Liver (tissue), 9 donors: ENCODE results near the gene DAGLA. TPM values are rescaled to one million over a fixed set of nuclear protein-coding genes. Genes with fewer than 3 reads are reported as not detected.

Source experiments
- DNase-seq: peaks from one replicate; pipeline ENCODE4 v3.0.0-alpha.2; 2017; ENCODE audit warnings: low spot score
- H3K27ac ChIP-seq, 2 donors: one replicate each; pipeline ENCODE4 v1.7.0; 2013; ENCODE audit warnings: inconsistent platforms in 2 of 2, low read length in 2 of 2, control low read depth in 1 of 2, low read depth in 1 of 2, mild to moderate bottlenecking in 1 of 2
- H3K27me3 ChIP-seq, 4 donors: one replicate each; pipeline versions ENCODE4 v1.6.1 to v1.7.0; 2013; ENCODE audit warnings: low read length in 3 of 4, inconsistent platforms in 1 of 4, mild to moderate bottlenecking in 1 of 4, moderate library complexity in 1 of 4; ENCODE audit not compliant: control insufficient read depth in 4 of 4, insufficient read depth in 4 of 4
- H3K36me3 ChIP-seq, 4 donors: one replicate each; pipeline versions ENCODE4 v1.6.1 to v1.7.0; 2013; ENCODE audit warnings: low read length in 3 of 4, mild to moderate bottlenecking in 3 of 4, low read depth in 1 of 4, moderate library complexity in 1 of 4; ENCODE audit not compliant: control insufficient read depth in 4 of 4, insufficient read depth in 3 of 4
- H3K4me1 ChIP-seq, 4 donors: one replicate each; pipeline versions ENCODE4 v1.6.1 to v1.7.0; 2013; ENCODE audit warnings: low read length in 3 of 4, mild to moderate bottlenecking in 3 of 4, moderate library complexity in 1 of 4; ENCODE audit not compliant: control insufficient read depth in 4 of 4, insufficient read depth in 4 of 4
- H3K4me3 ChIP-seq, 3 donors: one replicate each; pipeline versions ENCODE4 v1.6.1 to v1.7.0; 2013; ENCODE audit warnings: low read length in 3 of 3, control low read depth in 1 of 3, low read depth in 1 of 3, mild to moderate bottlenecking in 1 of 3
- H3K9ac ChIP-seq, 2 donors: one replicate each; pipeline ENCODE4 v1.7.0; 2013; ENCODE audit warnings: low read length in 2 of 2, mild to moderate bottlenecking in 2 of 2, moderate library complexity in 2 of 2, control low read depth in 1 of 2, low read depth in 1 of 2
- H3K9me3 ChIP-seq, 4 donors: one replicate each; pipeline versions ENCODE4 v1.6.1 to v1.7.0; 2013; ENCODE audit warnings: low read length in 3 of 4; ENCODE audit not compliant: control insufficient read depth in 4 of 4
- ATF3 ChIP-seq: IDR thresholded peaks from 2 replicates; pipeline ENCODE4 v1.6.1; 2016; ENCODE audit warnings: antibody characterized with exemption
- EGR1 ChIP-seq, 2 donors: IDR thresholded peaks; 2 replicates each; pipeline ENCODE4 v1.6.1; 2016 to 2018; ENCODE audit warnings: antibody characterized with exemption in 2 of 2, low read depth in 2 of 2
- FOXA1 ChIP-seq: IDR thresholded peaks from 2 replicates; pipeline ENCODE4 v1.6.1; 2016; ENCODE audit warnings: antibody characterized with exemption
- FOXA2 ChIP-seq: IDR thresholded peaks from 2 replicates; pipeline ENCODE4 v1.6.1; 2016; ENCODE audit warnings: antibody characterized with exemption
- GABPA ChIP-seq, 2 donors: IDR thresholded peaks in 1 of 2; conservative IDR thresholded peaks in 1 of 2; 2 replicates each; pipeline ENCODE4 v1.6.1; 2016; ENCODE audit warnings: antibody characterized with exemption in 2 of 2, mild to moderate bottlenecking in 1 of 2, moderate library complexity in 1 of 2
- HNF4A ChIP-seq, 2 donors: conservative IDR thresholded peaks; 2 replicates each; pipeline ENCODE4 v1.6.1; 2016; ENCODE audit warnings: antibody characterized with exemption in 2 of 2, mild to moderate bottlenecking in 2 of 2
- HNF4G ChIP-seq: IDR thresholded peaks from 2 replicates; pipeline ENCODE4 v1.6.1; 2016; ENCODE audit warnings: antibody characterized with exemption
- JUND ChIP-seq, 2 donors: IDR thresholded peaks; 2 replicates each; pipeline ENCODE4 v1.6.1; 2016; ENCODE audit warnings: antibody characterized with exemption in 2 of 2
- MAX ChIP-seq: IDR thresholded peaks from 2 replicates; pipeline ENCODE4 v1.6.1; 2016; ENCODE audit warnings: antibody characterized with exemption
- NR2F2 ChIP-seq: IDR thresholded peaks from 2 replicates; pipeline ENCODE4 v1.6.1; 2016; ENCODE audit warnings: antibody characterized with exemption
- RAD21 ChIP-seq, 2 donors: IDR thresholded peaks; 2 replicates each; pipeline ENCODE4 v1.6.1; 2016; ENCODE audit warnings: antibody characterized with exemption in 2 of 2, mild to moderate bottlenecking in 2 of 2
- REST ChIP-seq: IDR thresholded peaks from 2 replicates; pipeline ENCODE4 v1.6.1; 2016; ENCODE audit warnings: antibody characterized with exemption, mild to moderate bottlenecking
- SP1 ChIP-seq: IDR thresholded peaks from 2 replicates; pipeline ENCODE4 v1.6.1; 2018; ENCODE audit warnings: antibody characterized with exemption, mild to moderate bottlenecking
- TAF1 ChIP-seq: conservative IDR thresholded peaks from 2 replicates; pipeline ENCODE4 v1.6.1; 2016; ENCODE audit warnings: antibody characterized with exemption, mild to moderate bottlenecking
- WGBS: extraction: QIAGEN DNeasy Blood & Tissue Kit; methylation state at CpG from one replicate; pipeline ENCODE4 v1.1.7; 2013; 5-methylcytosine and 5-hydroxymethylcytosine counted together
- polyA plus RNA-seq, 2 donors: library from polyadenylated mRNA; stranded (reverse) in 1 of 2; unstranded in 1 of 2; fragments of 200-250 nt in 1 of 2; fragments of >200 nt in 1 of 2; fragmentation: Nextera tagmentation in 1 of 2; extraction: Ambion mirVana in 1 of 2; gene quantifications; one replicate each; pipeline versions ENCODE4 v1.2.1 to v1.2.3, GENCODE V29; 2013 to 2015
- total RNA-seq, 2 donors: library from RNA; depleted of rRNA; stranded (reverse); fragments of >200 nt; gene quantifications; one replicate each; pipeline ENCODE4 v1.2.3, GENCODE V29; 2014
- donor health status: healthy.
- donor health status: healthy.
- donor health status: healthy.
- donor health status: healthy.
- donor health status: healthy.

The DAGLA gene
- total and polyA plus RNA-seq, 4 donors: 0.13 to 0.84 (median 0.60) TPM

- no peak for TF ChIP-seq HNF4G
Observed at GRCh38 chr11:61730240-61730994, 50.2 kb downstream of the DAGLA start (continued).

DNA sequence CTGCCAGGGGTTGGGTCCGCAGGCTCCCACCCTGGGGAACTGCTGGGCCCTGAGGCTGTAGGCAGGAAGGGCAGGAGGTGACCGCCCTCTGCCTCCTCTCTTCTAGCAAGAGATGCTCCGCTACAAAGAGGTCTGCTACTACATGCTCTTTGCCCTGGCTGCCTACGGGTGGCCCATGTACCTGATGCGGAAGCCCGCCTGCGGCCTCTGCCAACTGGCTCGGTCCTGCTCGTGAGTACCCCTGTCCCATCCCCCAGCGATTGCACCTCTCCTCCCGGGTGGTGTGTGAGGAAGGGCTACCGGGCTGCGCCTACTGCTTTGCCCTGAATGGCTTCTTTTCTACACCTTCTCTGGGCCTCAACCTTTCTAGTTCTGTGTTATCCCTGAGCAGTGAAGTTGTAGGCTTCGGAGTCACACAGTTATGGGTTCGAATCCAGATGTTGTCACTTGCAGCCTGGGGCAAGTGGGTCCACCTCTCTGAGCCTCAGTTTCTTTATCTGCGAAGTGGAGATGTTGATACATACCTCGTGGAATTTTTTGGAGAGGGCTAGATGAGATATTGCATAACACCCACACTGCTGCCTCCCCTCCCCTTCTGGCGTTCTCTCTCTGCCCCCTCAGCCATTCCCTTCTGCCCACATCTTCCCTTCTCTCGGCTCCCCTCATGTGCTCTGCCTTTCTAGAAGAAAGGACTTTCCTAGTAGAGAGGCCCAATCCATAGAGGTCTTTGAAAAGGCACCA, 51.2 kb downstream of the DAGLA start:
- Histone ChIP-seq H3K4me1 (no peaks in the 10 kb centered on the region), H3K4me3 (no peak overlapping the region), H3K36me3 (no peaks in the 10 kb centered on the region), H3K9ac (no peak overlapping the region), H3K9me3 (no peaks in the 10 kb centered on the region), H3K27ac (no peak overlapping the region), H3K27me3 (no peaks in the 10 kb centered on the region)
- TF ChIP-seq NR2F2: no peak
- no peak for TF ChIP-seq RAD21 (IDR thresholded peaks at IDR 0.05)
- no peak for TF ChIP-seq SP1
- TF ChIP-seq ATF3: no peak
- TF ChIP-seq HNF4A (conservative IDR thresholded peaks at IDR 0.05): no peak
- no peak for TF ChIP-seq GABPA (IDR thresholded peaks at IDR 0.05 in 1 of 2, conservative IDR thresholded peaks at IDR 0.05 in 1 of 2)
- no peak for TF ChIP-seq JUND (IDR thresholded peaks at IDR 0.05)
- no peak for TF ChIP-seq EGR1 (IDR thresholded peaks at IDR 0.05; ENCODE audit: low read depth in 2 of 2)
- no peak for TF ChIP-seq TAF1
- TF ChIP-seq REST: no peak
- no peak for DNase-seq
- WGBS: 91% methylated on average over 19 of the region's 19 CpGs

GRCh38 chr11:61731952-61732675, 51.9 kb downstream of the DAGLA start:
- Histone ChIP-seq H3K9ac (no peak overlapping the region), H3K36me3 (no peaks in the 10 kb centered on the region), H3K27ac (no peak overlapping the region), H3K4me1 (no peaks in the 10 kb centered on the region), H3K4me3 (no peak overlapping the region), H3K9me3 (no peaks in the 10 kb centered on the region), H3K27me3 (no peaks in the 10 kb centered on the region)
- 92% methylated on average over 8 of the region's 8 CpGs for WGBS
- DNase-seq: no peak
- TF ChIP-seq NR2F2 (no peak), SP1 (no peak), HNF4A (conservative IDR thresholded peaks at IDR 0.05) (no peak), TAF1 (no peak), HNF4G (no peak), FOXA1 (no peak), FOXA2 (no peak), JUND (IDR thresholded peaks at IDR 0.05) (no peak), EGR1 (IDR thresholded peaks at IDR 0.05; ENCODE audit: low read depth in 2 of 2) (no peak), MAX (no peak)
